Activated CD8-positive, alpha-beta T cell treated with anti-CD3 and anti-CD28 coated beads, Interleukin-2, amount 10 ng/mL, durations not matched to agents 7 days and 5 days (primary cell): ENCODE measurements around the gene GSS. TPM values are rescaled to one million over a fixed set of nuclear protein-coding genes. Genes with fewer than 3 reads are reported as not detected.

Source experiments
- ATAC-seq: fragments of 150-1000 bp; cut with Tn5 transposase; one replicate; pipeline ENCODE4 v1.10.0; 2021; ENCODE audit warnings: moderate library complexity
- CTCF ChIA-PET: fragments of 350-600 bp; sonication (Branson Sonifier 250); formaldehyde crosslinking; loops from one replicate; lab custom pipeline; 2021; ENCODE audit warnings: antibody characterized with exemption; lab: Charles Lee
- POLR2A ChIA-PET: fragments of 350-600 bp; sonication (Branson Sonifier 250); formaldehyde crosslinking; loops from one replicate; lab custom pipeline; 2021; ENCODE audit warnings: antibody characterized with exemption; lab: Charles Lee
- DNase-seq: peaks from one replicate; pipeline ENCODE4 v3.0.0-alpha.2; 2020
- H3K27ac Mint-ChIP-seq: one replicate; pipeline ENCODE4 v1.8.0; 2021; ENCODE audit warnings: mild to moderate bottlenecking, mixed read lengths
- H3K27me3 Mint-ChIP-seq: one replicate; pipeline ENCODE4 v1.8.0; 2021; ENCODE audit warnings: low read depth, mixed read lengths
- H3K36me3 Mint-ChIP-seq: one replicate; pipeline ENCODE4 v1.8.0; 2021; ENCODE audit warnings: low read depth, mixed read lengths
- H3K4me1 Mint-ChIP-seq: one replicate; pipeline ENCODE4 v1.8.0; 2021; ENCODE audit warnings: low read depth, mixed read lengths
- H3K4me3 Mint-ChIP-seq: one replicate; pipeline ENCODE4 v1.8.0; 2021; ENCODE audit warnings: mild to moderate bottlenecking, mixed read lengths
- H3K9me3 Mint-ChIP-seq: one replicate; pipeline ENCODE4 v1.8.0; 2022; ENCODE audit warnings: mixed read lengths; ENCODE audit not compliant: insufficient read depth
- total RNA-seq, 2 experiments: library from RNA; stranded (reverse); gene quantifications; one replicate each; pipeline ENCODE4 v1.2.3, GENCODE V29; 2021

Gene GSS
- total RNA-seq, result 10 to 100 TPM; 55.1 to 55.6 TPM

DNA sequence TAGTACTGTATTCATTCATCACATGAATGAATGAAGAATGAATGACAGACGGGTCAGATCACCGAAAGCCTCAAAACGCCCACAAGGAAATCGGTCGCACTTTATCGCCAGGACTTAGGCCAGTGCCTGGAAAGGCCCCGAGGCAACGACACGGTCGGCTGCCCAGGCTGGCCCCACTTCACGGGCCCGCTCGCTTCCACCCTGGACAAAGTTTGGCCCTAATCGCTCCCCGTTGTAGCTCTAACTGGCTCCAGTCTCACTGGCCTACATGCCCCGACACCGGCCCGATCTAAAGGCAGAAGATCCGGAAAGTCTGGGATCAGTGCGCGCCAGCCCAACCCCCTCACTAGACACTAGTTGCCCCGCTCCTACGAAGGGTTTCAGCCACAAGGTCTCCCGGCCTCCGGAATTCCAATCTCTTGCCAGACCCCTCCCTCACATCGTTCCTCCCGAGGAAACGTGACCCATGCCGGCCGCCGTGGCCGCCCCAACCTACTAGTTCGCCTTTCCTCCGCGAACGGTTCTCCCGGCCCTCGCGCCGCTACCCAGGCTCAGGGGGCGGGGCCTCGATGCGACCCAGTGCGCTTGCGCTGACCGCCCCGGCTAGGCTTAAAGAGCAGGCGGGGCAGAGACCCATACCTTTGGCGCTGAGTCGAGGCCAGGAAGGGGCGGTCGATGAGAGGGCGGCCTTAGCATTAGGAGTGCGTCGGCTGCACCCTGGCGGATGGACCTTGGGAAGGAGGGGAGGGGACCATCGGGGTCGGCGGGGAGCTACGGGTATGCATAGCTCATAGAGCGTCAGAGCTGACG lies at the start of gene GSS, which contains the start of gene MYH7B:
Gene GSS (minus strand): TSS at position 576 of the 810 bp plus-strand sequence. CDS start 3,954 bp downstream, outside the sequence.
Gene MYH7B (plus strand): TSS at position 638 of the 810 bp plus-strand sequence. CDS start 22,138 bp downstream, outside the sequence.
- ChIA-PET POLR2A (interaction anchor here (0.6 to 1.5 kb wide), 4 partner anchors 12 to 83 kb away, joined by 3 to 7 read pairs (median 6); partner anchors contain the start of genes ACSS2 and GGT7), CTCF (interaction anchor here (0.6 to 5.9 kb wide), 10 partner anchors 9 to 473 kb away, joined by 3 to 129 read pairs (median 3); partner anchors contain the start of genes ACSS2 and GGT7)
- Mint-ChIP-seq H3K27me3 (no peaks in the 10 kb centered on the region), H3K4me3 (peak within 1 kb of the TSS; percentile 98), H3K4me1 (peaks cover 27% of the 10 kb centered on the region), H3K36me3 (peaks cover 8% of the 10 kb centered on the region), H3K9me3 (no peaks in the 10 kb centered on the region), H3K27ac (peak within 1 kb of the TSS; percentile 93)
- ATAC-seq (peak; percentile 98), DNase-seq (peak; percentile 97)

DNA sequence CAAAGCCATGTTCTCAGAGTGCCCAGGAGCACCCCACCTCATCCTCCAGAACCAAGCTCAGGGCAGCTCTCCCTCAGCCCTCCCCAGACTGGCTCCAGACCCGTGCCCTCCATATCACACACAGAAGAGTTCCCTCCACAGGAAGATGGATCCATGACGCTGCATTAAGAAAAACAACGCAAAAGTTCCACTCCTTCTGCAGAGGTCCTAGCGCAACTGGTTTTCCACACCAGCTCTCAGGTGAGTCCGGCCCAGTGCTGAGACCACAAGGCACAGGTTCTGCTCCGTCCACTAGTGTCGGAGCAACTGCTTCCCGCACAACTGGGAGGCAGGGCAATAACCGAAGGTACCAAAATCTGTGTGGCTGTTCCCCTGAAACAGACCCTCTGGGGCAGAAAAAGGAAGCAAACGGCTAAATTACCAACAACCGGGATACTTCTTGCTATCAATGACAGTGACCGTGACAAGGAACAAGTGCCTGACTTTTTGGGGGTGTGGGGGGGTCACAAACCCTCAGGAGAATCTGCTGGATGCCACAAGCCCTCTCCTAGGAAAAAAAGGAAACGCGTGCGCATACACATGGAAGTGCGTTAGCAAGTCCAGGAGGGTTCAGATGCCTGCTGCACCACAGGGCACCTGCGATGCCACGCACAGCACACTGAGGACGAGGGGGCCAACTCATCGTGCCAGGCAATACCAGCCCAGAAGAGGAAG lies 49.3 kb upstream of the GSS start:
- ATAC-seq (no peak), DNase-seq (no peak)
- Mint-ChIP-seq H3K36me3 (peaks cover 30% of the 10 kb centered on the region), H3K27ac (no peak overlapping the region), H3K9me3 (no peaks in the 10 kb centered on the region), H3K27me3 (no peaks in the 10 kb centered on the region), H3K4me3 (no peak overlapping the region), H3K4me1 (no peaks in the 10 kb centered on the region)
- ChIA-PET POLR2A (no interaction called here), CTCF (interaction anchor here (1.4 kb wide), 1 partner anchor 131 kb away, joined by 4 read pairs; no protein-coding TSS in a partner anchor)

DNA sequence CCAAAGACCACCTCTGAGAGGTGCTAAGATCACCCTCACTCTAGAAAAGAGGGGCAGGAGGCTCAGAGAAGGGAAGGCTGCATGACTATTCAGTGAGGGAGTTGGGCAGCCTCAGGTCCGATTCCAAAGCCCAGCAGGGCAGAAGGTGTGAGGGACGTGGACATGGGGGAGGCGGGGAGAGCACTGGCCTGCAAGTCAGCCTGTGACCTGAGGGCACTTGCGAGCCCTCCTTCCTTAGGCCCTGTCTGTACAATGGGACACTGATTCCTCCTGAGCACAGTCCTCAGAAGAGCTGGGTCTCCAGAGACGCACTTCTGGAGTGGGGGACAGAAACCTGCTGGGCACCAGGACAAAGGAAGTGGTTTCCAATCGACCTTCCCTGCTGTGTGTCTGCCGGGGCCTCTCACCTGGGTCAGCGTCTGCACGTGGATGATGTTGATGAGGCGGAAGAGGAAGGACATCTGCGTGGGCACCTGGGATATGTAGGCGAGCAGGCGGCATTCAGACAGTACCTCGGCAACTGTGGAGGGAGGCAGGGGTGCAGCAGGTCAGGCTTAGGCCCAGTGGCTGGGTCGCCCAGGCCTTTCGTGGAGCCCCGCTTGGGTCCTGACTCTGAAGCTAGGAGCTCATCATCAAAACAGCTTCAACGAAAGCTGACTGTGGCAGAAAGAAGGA lies 48.6 kb upstream of the GSS start:
- H3K27ac Mint-ChIP-seq, result no peak overlapping the region
- H3K27me3 Mint-ChIP-seq, result no peaks in the 10 kb centered on the region
- ATAC-seq, result no peak
- H3K4me1 Mint-ChIP-seq, result no peaks in the 10 kb centered on the region
- ChIA-PET POLR2A (no interaction called here), CTCF (interaction anchor here (1.4 kb wide), 1 partner anchor 130 kb away, joined by 4 read pairs; no protein-coding TSS in a partner anchor)
- no peaks in the 10 kb centered on the region for H3K9me3 Mint-ChIP-seq
- no peak overlapping the region for H3K4me3 Mint-ChIP-seq
- DNase-seq, result no peak
- peaks cover 23% of the 10 kb centered on the region for H3K36me3 Mint-ChIP-seq

DNA sequence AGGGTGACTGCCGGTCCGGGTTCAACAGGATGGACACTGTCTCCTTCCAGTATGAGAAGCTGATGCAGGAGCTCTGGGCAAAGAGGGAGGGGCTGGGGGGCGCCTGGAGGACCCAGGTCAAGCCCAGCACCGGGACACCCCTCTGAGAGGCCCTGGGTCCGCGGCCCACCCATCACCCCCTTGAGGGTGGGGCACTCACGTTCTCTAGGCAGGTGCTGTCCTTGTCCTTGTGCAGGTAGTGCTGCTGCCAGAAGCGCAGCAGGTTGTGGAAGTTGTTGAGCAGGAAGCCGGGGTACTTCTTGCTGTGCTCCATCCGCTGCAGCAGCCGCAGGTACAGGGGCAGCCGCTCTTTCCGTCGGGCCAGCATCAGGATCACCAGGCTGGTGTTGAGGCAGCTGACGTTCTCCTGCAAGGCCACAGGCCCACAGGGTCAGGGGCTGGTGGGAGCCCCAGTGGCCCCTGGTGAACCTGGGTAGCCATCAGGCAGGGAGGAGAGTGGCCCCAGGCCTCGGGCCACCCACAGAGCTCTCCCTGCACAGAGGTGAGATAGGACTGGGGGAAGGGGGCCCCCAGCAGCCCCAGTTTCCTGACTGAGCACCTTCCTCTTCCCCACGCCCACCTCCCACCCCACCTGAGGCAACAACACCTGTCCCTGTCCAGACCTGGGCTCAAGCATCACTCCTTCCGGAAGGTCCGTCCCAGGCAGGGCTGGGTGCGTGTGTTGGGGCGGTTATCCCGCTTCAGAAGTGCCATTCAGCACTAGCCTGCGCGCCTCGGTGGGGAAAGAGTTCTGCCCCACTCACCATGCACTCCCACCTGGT lies 47.8 kb upstream of the GSS start:
- DNase-seq (no peak), ATAC-seq (no peak)
- CTCF ChIA-PET, result interaction anchor here (3.7 kb wide), 1 partner anchor 130 kb away, joined by 13 read pairs; the partner anchor contains the start of gene GGT7
- peaks cover 16% of the 10 kb centered on the region for H3K36me3 Mint-ChIP-seq
- no peak overlapping the region for H3K4me3 Mint-ChIP-seq
- no peaks in the 10 kb centered on the region for H3K9me3 Mint-ChIP-seq
- no peaks in the 10 kb centered on the region for H3K4me1 Mint-ChIP-seq
- POLR2A ChIA-PET, result no interaction called here
- H3K27me3 Mint-ChIP-seq, result no peaks in the 10 kb centered on the region
- H3K27ac Mint-ChIP-seq, result no peak overlapping the region

DNA sequence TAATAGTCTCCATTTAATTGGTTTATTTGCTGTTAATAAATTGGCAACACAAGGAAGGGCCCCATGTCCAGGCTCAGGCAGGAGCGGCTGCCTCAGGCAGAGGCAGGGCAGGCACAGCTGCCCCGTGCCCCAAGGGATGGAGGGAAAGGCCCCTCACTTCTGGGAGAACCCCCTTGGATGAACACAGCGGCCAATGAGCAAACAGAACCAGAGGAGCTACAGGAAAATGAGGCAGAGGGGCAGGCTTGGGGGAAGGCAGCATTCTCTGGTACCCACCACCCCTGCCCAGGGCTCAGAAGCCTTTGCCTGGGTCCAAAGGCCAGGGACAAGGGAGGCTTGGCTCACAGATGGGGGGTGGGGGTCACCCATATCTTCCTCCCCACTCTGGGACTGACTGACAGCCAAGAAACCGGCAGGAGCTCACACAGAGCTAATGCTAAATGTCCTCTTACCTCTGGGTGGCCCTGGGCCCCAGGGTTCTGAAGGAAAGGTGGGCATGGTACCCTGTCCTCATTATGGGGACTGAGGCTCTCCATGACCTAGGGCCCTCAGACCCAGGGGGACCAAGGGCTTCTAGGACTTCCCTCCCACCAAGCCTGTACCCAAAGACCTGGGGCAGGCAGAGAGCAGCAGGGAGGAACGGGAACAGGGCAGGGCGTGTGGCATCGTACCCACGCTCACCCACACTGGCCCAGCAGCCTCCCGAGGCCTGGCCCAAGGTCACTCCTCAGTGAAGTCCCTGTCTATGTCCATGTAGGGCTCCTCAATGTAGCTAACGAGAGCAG lies 47.0 kb upstream of the GSS start:
- H3K4me1 Mint-ChIP-seq, result no peaks in the 10 kb centered on the region
- CTCF ChIA-PET, result interaction anchor here (3.7 kb wide), 1 partner anchor 129 kb away, joined by 13 read pairs; the partner anchor contains the start of gene GGT7
- H3K36me3 Mint-ChIP-seq, result peaks cover 21% of the 10 kb centered on the region
- DNase-seq, result no peak
- POLR2A ChIA-PET, result no interaction called here
- no peak overlapping the region for H3K4me3 Mint-ChIP-seq
- no peaks in the 10 kb centered on the region for H3K27me3 Mint-ChIP-seq
- H3K9me3 Mint-ChIP-seq, result no peaks in the 10 kb centered on the region
- no peak overlapping the region for H3K27ac Mint-ChIP-seq
- ATAC-seq, result no peak

DNA sequence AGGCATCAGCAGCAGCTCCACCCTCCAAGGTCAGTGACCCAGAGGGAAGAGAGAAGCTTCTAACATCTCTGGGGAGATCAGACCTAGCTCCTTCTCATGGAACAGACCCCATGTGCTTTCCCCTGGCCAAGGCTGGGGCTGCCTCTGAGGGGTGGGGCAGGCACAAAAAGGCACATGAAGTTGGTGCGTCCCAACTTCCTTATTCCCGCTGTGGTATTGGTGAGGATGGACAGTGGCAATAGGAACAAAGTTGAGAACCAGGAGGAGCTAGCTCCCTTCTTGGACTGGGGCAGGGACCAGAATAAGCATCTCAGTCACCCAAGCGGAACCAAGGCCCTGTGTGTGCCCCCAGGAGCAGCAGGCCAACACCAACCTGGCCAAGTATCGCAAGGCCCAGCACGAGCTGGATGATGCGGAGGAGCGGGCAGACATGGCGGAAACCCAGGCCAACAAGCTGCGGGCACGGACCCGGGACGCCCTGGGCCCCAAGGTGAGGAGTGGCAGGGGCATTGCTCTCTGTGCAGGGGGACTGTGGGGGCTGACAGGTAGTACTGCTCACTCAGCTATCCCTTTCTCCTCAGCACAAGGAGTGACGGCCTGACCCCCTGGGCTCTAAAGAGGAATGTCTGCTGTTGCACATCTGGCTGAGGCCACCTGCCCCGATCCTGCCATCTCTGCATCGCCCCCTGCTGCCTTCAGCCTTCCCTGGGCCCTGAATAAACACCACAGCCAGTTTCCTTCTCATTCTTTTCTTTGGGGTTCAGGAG lies 46.2 kb upstream of the GSS start:
- DNase-seq (peak; percentile 26), ATAC-seq (no peak)
- Mint-ChIP-seq H3K36me3 (peaks cover 23% of the 10 kb centered on the region), H3K27me3 (no peaks in the 10 kb centered on the region), H3K4me1 (no peaks in the 10 kb centered on the region), H3K9me3 (no peaks in the 10 kb centered on the region), H3K4me3 (no peak overlapping the region), H3K27ac (no peak overlapping the region)
- ChIA-PET CTCF (interaction anchor here (1.2 to 3.7 kb wide), 2 partner anchors 14 to 128 kb away, joined by 4 to 13 read pairs; partner anchors contain the start of gene GGT7), POLR2A (interaction anchor here (0.6 kb wide), 1 partner anchor 9 kb away, joined by 3 read pairs; no protein-coding TSS in a partner anchor)

DNA sequence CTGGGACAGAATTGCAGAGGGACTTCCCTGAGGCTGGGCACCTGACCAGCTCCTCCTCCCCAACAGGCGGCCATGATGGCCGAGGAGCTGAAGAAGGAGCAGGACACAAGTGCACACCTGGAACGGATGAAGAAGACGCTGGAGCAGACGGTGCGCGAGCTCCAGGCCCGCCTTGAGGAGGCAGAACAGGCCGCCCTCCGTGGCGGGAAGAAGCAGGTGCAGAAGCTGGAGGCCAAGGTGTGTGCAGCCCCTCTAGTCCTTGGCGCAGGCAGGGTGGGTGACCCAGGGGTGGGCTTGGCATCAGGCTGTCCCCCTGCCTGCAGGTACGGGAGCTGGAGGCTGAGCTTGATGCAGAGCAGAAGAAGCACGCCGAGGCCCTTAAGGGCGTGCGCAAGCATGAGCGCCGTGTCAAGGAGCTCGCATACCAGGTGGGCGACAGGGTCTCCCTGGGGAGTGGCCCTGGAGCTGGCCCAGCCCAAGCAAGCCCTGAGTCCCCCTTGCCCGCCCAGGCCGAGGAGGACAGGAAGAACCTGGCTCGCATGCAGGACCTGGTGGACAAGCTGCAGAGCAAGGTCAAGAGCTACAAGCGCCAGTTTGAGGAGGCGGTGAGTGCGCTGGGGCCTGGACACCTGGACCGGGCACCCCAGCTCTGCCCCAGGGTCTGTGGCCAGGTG lies 45.5 kb upstream of the GSS start:
- ATAC-seq (no peak), DNase-seq (no peak)
- no peak overlapping the region for H3K4me3 Mint-ChIP-seq
- H3K9me3 Mint-ChIP-seq, result no peaks in the 10 kb centered on the region
- POLR2A ChIA-PET, result no interaction called here
- CTCF ChIA-PET, result interaction anchor here (1.2 to 3.7 kb wide), 2 partner anchors 15 to 128 kb away, joined by 4 to 13 read pairs; partner anchors contain the start of gene GGT7
- no peaks in the 10 kb centered on the region for H3K27me3 Mint-ChIP-seq
- H3K4me1 Mint-ChIP-seq, result no peaks in the 10 kb centered on the region
- peaks cover 22% of the 10 kb centered on the region for H3K36me3 Mint-ChIP-seq
- H3K27ac Mint-ChIP-seq, result no peak overlapping the region

DNA sequence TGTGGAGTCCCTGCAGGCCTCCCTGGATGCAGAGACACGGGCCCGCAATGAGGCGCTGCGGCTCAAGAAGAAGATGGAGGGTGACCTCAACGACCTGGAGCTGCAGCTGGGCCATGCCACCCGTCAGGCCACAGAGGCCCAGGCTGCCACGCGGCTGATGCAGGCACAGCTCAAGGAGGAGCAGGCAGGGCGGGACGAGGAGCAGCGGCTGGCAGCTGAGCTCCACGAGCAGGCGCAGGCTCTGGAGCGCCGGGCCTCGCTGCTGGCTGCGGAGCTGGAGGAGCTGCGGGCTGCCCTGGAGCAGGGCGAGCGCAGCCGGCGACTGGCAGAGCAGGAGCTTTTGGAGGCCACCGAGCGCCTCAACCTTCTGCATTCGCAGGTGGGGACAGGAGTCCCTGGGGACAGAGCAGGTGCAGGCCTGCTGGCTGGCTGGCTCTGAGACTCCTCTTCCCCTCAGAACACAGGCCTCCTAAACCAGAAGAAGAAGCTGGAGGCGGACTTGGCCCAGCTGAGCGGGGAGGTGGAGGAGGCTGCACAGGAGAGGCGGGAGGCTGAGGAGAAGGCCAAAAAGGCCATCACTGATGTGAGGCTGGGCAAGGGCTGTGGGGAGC lies 44.8 kb upstream of the GSS start:
- Mint-ChIP-seq H3K36me3 (peaks cover 22% of the 10 kb centered on the region), H3K4me3 (no peak overlapping the region), H3K27me3 (no peaks in the 10 kb centered on the region), H3K9me3 (no peaks in the 10 kb centered on the region), H3K4me1 (no peaks in the 10 kb centered on the region), H3K27ac (no peak overlapping the region)
- POLR2A ChIA-PET, result no interaction called here
- CTCF ChIA-PET, result interaction anchor here (1.2 to 3.7 kb wide), 2 partner anchors 15 to 127 kb away, joined by 4 to 13 read pairs; partner anchors contain the start of gene GGT7
- DNase-seq, result no peak
- no peak for ATAC-seq

DNA sequence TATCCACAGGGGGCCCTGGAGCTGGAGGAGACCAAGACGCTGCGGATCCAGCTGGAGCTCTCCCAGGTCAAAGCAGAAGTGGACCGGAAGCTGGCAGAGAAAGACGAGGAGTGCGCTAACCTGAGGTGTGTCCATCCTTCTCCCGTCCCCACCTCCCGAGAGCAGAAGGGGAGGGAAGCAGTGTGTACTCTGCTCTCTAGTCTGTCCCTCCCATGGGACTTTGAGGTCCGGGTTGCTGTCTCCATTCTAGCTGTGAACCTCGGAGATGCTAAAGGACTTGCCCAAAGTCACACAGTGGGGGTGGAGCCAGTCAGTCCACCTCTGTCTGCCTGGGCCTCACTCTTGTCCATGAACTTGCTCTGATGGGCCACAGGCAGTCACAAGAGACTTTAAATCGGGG lies 44.2 kb upstream of the GSS start:
- POLR2A ChIA-PET, result no interaction called here
- Mint-ChIP-seq H3K36me3 (peaks cover 22% of the 10 kb centered on the region), H3K9me3 (no peaks in the 10 kb centered on the region), H3K4me1 (no peaks in the 10 kb centered on the region), H3K4me3 (no peak overlapping the region), H3K27me3 (no peaks in the 10 kb centered on the region), H3K27ac (no peak overlapping the region)
- ATAC-seq, result no peak
- no peak for DNase-seq
- CTCF ChIA-PET, result interaction anchor here (3.7 kb wide), 1 partner anchor 126 kb away, joined by 13 read pairs; the partner anchor contains the start of gene GGT7
